ENCODE measurements around the gene TLR4.

The TLR4 gene

DNA sequence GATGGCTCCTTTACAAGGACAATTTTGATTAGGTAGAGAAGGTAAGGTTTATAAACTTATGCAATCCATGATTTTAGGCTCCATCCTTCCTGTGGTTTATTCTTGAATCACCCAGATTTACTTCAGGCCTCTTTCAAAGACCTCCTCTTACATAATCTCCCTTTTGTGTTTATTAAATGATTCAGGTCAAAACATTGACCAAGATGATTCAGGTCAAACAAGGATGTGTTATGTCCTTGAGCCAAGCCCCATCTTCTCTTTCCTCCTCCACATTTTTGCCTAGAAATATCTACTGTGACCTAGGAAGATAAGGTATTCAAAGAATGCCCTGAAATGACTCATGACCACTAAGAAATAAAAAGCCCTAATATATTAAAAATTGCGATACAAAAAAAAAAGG is 31.8 kb upstream of the TLR4 start:
- TF ChIP-seq, protein P1, sequence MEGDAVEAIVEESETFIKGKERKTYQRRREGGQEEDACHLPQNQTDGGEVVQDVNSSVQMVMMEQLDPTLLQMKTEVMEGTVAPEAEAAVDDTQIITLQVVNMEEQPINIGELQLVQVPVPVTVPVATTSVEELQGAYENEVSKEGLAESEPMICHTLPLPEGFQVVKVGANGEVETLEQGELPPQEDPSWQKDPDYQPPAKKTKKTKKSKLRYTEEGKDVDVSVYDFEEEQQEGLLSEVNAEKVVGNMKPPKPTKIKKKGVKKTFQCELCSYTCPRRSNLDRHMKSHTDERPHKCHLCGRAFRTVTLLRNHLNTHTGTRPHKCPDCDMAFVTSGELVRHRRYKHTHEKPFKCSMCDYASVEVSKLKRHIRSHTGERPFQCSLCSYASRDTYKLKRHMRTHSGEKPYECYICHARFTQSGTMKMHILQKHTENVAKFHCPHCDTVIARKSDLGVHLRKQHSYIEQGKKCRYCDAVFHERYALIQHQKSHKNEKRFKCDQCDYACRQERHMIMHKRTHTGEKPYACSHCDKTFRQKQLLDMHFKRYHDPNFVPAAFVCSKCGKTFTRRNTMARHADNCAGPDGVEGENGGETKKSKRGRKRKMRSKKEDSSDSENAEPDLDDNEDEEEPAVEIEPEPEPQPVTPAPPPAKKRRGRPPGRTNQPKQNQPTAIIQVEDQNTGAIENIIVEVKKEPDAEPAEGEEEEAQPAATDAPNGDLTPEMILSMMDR (IDR thresholded peaks at IDR 0.05; ENCODE audit: low read depth, low read length, missing control alignments), result no peak
- DNase-seq (ENCODE audit: low read depth), result no peak
- in situ Hi-C loops (cut with HindIII; ENCODE audit: low sequenced_read_pairs), result no loop called here
- H3K4me3 ChIP-seq (ENCODE audit: low read depth, low read length), result no peak overlapping the region

DNA sequence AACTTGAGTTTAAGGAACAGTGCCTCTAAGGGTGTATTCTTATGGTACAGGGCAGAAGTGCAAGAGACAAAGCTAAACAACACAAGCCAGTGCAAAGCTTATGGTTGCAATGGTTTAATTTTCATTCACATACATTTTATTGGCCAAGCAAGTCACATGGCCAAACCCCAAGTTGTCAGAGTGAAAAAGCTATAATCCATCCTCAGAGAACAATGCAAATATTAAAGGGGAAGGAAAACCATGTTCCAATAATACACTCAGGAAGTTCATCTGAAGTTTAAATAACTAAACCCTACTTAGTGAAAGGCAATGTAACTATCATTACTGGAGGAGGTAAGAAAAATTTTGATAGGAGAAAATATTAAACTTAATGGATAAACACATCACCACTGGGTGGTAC is 26.6 kb upstream of the TLR4 start:
- in situ Hi-C loops (cut with HindIII; ENCODE audit: low sequenced_read_pairs), result no loop called here
- no peak for DNase-seq (ENCODE audit: low read depth)
- no peak overlapping the region for H3K4me3 ChIP-seq (ENCODE audit: low read depth, low read length)
- TF ChIP-seq, protein P1 (IDR thresholded peaks at IDR 0.05; ENCODE audit: low read depth, low read length, missing control alignments), result no peak

DNA sequence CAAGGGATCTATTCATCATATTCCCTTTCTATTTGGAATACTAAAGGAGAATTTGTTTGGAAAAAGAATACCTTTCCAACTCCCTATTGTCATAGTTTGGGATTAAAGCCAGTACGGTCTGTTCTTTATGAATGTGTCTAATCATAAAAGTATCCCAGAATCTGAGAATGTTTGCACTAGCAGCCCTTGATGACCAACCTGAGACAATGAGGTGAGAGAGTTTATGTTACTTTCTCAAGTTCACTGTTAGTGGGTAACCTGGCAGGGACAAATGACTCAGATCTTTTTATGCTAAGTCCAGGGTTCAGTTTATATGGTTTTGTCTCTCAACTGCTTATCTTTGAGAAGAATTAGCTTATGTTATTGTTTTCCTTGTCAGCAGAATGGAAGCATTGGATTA is 25.3 kb upstream of the TLR4 start:
- DNase-seq (ENCODE audit: low read depth), result no peak
- in situ Hi-C loops (cut with HindIII; ENCODE audit: low sequenced_read_pairs), result no loop called here
- TF ChIP-seq, protein P1 (IDR thresholded peaks at IDR 0.05; ENCODE audit: low read depth, low read length, missing control alignments), result no peak
- H3K4me3 ChIP-seq (ENCODE audit: low read depth, low read length), result no peak overlapping the region

DNA sequence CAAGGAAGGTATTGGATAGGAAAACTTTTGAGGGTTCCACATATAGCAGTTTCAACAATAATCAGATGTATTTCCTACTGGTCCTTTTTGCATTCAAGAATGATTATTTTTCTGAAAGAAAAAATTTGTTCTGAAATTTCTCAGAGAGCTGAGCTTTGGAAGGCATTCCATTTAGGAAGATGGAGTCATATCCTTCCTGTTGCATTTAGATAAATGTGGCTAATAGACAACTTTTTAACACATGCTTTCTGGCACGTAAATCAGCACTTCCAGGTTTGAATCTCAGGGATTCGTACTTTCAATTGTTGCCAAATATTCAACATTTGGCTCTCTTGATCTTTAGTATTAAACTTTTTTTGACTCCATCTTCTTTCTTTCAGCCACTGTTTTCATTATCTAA is 24.8 kb upstream of the TLR4 start:
- no peak for DNase-seq (ENCODE audit: low read depth)
- H3K4me3 ChIP-seq (ENCODE audit: low read depth, low read length), result no peak overlapping the region
- TF ChIP-seq, protein P1 (IDR thresholded peaks at IDR 0.05; ENCODE audit: low read depth, low read length, missing control alignments), result no peak
- in situ Hi-C loops (cut with HindIII; ENCODE audit: low sequenced_read_pairs), result no loop called here

DNA sequence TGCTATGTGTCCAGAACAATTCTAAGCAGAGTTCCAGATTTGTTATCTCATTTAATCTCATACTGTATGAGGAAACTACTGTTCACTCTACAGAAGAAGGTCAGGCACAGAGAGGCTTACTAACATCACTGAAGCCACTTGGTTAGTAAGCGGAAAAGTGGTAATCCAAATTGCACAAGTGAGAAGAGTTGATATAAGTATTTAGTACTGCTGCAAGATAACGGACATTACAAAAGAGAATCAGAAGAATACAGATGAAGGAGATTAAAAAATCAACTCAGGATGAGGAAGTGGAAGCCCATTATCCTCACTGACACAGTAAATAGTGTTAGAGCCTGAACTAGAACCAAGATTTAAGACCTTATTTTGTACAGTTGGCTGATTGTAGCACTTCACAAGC is 22.3 kb upstream of the TLR4 start:
- H3K4me3 ChIP-seq (ENCODE audit: low read depth, low read length), result no peak overlapping the region
- TF ChIP-seq, protein P1 (IDR thresholded peaks at IDR 0.05; ENCODE audit: low read depth, low read length, missing control alignments), result no peak
- DNase-seq (ENCODE audit: low read depth), result no peak
- in situ Hi-C loops (cut with HindIII; ENCODE audit: low sequenced_read_pairs), result no loop called here

DNA sequence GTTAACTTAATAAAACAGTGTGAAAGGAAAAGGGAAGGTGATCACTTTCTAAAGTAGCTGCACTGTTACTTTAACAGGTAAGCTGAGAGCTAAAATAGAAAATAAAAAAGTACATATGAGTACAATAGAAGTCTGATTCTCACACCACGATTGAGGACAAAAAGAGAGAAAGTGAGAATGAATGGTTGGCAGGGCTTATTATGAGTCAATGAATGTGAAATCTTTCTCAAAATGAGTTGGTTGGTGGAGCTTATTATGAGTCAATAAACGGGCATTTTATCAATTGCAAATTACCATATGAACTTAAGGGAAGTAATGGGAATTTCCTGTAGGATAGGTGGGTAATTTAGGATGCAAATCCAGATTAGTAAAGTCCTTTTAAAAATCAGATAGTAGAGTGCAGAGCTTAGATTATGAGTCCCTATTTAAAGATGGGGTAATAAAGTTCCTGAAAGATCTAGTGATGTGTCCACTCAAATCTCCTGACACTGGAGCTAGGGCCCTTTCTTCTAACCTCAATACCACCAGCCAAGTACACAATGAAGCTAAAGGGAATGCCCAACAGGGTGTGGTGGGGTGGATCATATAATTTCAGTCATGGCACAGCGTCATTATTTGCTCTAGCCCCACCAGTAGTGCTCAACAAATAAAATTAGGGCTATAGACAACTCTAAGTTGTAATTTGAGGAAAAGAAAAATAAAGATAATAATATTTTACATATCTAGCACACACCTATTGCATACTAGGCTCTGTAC is 21.1 kb upstream of the TLR4 start:
- DNase-seq (ENCODE audit: low read depth), result no peak
- H3K4me3 ChIP-seq (ENCODE audit: low read depth, low read length), result no peak overlapping the region
- in situ Hi-C loops (cut with HindIII; ENCODE audit: low sequenced_read_pairs), result no loop called here
- TF ChIP-seq, protein P1 (IDR thresholded peaks at IDR 0.05; ENCODE audit: low read depth, low read length, missing control alignments), result no peak

Data from astrocyte of the cerebellum (primary cell).